HuH-7 (cell line): ENCODE measurements around the gene RDH11.

Source experiments
- DNase-seq: peaks from one replicate; pipeline ENCODE4 v3.0.0; 2011; ENCODE audit warnings: low spot score

Gene RDH11

DNA sequence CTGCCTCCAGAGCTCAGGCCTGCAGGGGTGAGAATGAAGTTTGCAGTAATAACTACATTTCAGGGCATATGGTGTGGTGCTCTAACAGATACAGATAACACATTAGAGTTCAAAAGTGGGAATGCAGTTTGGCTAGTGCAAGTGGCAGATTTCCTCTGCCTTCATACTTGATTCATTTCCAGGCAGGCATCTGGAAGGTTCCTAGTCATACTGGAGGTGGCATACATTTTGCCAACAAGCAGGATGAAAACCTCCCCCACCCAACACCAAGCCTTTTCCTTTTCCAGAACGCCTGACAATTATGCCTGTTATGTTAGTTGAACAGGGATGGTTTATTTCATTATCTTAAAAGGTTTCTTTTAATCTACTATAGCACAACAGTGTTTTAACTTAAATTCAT, 45.4 kb downstream of the RDH11 start:
- DNase-seq: no peak

DNA sequence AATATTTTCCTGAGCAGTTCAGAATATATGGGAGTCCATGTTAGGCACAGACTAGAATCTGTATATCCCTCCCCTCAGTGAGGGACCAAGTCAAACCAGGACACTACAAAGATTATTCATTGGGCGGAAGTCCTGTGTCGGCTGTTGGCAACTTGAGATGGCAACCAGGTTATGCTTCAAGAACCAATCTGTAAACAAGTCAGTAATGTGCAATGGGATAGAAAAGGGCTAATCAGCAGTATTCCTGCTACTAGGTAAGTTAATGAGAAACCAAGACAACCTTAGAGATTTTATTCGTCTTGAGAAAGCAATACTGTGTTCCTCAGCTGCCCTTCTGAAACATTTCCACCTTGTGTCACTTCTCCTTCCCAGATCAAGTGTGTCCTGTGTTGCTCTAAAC, 49.4 kb downstream of the RDH11 start:
- no peak for DNase-seq

DNA sequence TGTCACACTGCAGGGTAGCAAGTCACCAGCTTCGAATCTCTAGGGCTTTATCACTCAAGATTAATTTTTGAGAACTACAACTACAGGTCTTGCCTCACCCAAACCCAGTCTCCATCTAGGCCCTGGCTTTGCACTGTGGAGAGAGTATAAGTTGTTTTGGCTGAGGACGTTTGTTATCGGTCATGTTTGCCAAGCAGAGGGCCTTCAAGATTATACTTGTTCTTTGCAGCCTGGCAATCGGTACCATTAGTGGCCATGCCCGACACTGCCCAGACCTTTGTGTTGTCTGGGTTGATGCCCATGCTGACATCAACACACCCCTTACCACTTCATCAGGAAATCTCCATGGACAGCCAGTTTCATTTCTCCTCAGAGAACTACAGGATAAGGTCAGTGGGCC, 50.1 kb downstream of the RDH11 start:
- no peak for DNase-seq

DNA sequence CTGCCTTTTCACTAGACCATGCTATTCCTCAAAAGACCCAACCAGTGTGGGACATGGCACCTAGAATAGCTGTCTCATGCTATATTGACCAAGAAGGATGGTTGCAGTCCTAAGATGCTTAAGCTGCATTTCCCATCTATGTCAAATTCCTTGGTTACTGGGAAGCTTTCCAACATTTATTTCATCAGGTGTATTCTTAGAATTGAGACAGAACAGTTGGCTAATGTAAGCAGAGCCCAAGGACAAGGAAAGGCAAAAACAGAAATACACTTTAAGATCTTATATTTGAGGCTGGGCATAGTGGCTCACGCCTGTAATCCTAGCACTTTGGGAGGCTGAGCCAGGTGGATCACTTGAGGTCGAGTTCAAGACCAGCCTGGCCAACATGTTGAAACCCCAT, 51.1 kb downstream of the RDH11 start:
- DNase-seq: no peak

DNA sequence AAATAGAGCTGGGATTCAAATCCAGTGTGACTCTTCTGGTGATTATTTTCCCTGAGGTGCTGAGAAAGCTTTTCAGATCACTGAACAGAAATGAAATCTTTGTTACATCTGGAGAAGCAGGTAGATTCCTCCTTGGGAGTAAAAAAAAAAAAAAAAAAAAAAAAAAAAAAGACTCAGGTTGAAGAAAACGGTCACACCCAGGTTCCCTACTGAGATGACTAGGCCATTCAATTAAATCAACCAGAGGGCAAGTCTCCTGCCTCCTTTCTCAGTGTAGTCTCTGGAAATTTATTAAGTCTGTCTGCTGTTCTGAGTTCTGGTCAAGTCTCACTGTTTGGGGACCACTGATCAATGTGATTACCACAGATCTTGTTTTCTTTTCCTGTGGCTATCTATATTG, 51.9 kb downstream of the RDH11 start:
- DNase-seq: no peak

DNA sequence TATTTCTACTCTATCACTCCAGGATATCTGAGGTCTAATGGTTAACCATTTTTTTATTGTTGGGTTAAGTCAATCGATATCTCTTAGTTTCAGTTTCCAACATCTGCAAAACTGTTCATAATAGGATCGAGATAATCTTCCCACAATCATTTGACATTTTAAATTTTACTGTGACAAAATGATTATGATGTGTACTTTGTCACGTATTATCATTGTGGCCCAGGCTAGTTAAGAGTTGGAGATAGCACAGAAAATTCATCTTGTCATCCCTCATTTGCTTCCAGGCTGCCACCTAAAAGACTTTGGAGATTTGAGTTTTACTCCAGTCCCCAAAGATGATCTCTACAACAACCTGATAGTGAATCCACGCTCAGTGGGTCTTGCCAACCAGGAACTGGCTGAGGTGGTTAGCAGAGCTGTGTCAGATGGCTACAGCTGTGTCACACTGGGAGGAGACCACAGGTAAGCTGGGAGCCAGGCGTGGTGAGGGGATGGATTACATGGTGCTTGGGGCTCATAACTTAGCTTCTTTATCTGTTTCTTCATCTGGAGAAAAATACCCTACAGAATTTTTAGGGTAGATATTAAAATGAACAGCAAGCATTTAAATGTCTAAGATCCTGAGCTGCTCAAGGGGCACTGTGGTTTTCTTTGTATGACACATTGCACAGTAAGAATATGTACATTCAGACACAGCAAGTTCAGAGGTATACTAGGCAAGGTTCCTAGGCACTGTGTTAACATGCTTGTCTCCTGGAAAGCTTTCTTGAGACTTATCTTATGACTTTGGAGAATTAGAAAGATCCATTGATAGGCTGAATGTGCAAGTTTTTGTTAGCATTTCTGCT, 53.4 kb downstream of the RDH11 start:
- no peak for DNase-seq

DNA sequence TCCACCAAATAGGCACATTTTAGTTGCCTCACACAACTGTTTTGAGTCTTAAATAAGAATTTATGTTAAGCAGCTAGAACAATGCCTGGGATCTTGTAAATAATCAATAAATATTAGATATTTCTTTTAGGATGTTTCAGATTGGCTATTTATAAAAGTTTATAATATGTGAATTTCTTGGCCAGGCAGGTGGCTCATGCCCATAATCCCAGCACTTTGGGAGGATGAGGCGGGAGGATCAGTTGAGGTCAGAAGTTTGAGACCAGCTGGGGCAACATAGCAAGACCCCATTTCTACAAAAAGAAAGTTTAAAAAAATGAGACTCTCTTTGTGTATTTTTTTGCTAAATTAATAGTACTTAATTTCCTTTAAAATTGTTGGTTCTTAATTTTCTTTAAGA, 54.1 kb downstream of the RDH11 start:
- no peak for DNase-seq

DNA sequence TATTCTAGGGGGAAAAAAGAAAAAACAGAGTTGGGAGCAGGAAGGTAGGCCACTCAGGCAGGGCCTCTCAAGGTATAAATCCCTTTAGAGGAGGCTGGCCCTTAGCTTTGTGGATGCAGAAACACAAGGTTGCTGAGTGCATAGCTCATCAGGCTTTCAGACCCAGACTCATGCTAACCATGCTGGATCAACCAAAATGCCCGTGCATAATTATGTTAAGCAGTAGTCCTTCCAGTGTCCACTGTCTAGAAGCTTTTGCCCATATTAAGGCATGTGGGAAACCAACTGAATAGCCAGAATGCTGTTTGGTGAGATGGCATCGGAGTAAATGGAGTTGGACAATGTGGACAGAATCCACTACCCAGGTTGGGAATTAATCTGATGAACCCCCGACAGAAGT, 56.9 kb downstream of the RDH11 start:
- DNase-seq: no peak

DNA sequence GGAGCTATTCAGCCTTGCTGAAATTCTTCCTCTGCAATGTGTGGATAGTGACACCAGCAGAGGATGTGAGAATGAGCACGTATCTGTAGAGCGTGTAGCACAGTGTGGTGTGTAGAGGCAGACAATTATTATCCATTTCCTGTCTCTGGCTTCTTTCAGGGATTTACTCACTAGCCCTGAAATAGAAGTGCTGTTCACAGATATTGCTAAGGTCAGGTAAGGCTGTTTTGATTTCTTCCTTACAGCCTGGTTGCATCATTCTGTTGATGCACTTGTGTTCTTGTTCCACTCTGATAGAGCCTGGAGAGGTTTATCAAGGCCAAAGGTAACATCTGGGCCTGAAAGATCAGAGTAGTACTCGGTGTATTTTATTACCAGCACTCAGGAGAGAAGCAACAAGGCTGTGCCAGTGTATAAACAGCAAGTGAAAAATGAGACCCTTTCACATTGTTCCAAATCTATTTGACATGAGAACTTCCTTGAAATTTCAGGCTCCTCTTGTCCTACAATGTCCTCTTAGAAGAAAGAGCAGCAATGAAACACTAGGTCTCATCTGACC, 59.1 kb downstream of the RDH11 start:
- DNase-seq: no peak

DNA sequence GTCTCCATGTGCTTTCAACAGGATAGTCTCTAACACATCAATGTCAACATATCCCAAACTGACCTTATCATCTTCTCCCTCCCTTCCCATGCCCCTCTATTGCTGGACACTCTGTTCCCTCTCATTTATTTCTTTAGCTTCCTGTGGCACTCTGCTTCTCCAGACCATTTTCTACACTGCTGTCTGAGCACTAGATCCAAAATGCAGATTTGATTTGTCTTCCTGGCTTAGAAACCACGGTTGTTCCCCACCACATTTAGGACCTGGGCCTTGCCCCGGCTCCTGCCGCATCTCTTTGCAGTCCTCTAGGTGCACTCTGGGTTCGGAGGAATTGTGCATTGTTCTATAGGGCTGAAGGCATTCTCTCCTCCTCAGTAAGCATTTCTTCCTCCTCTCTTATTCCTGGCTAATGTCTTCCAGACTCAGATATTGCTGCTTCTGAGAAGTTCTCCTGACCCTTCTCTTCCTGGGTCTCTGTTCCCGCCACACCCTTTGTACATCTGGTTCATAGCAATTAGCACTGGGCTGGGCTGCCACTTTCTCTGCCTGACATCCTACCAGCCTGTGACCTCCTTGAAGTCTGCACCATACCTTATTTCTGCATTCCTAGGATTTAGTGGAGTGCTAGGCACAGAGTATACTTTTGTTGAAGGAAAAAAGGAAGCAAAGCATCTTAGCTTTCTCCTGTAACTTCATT, 62.0 kb downstream of the RDH11 start:
- DNase-seq: no peak

DNA sequence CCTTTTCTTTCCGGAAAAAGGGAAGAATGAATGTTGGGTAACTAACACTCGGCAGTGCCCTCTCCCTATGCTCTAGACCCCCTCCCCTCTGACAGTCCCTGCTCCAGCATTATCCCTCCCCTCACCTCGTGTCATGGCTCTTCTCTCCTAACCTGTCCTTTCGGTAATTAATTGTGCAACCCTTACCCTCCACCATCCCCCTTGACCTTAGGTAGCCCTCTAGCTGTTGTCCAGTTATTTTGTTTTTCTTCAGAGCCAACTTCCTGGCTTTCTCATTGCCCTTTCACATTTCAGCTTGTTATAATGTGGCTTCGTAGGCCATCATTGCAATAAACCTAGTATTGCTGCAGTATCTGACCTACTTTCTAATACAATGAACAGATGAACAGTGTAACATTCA, 64.6 kb downstream of the RDH11 start:
- no peak for DNase-seq

DNA sequence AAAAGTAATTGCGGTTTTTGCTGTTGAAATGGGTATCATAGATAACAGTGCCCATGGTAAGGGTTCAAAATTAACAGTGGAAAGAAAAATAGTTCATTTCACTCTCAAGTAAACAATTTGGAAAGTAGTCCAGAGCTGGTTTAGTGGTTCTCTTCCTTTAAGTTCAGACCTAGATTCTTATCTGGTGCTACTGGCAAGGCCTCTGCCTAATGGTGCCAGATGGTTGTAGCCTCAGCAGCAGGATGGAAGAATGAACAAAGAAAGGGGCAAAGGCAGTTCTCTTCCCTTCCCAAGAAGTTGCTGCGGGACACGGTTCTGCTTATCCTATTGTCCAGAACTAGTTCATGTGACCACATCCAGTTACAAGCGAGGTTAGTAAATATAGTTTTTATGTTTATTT, 65.4 kb downstream of the RDH11 start:
- DNase-seq: no peak

DNA sequence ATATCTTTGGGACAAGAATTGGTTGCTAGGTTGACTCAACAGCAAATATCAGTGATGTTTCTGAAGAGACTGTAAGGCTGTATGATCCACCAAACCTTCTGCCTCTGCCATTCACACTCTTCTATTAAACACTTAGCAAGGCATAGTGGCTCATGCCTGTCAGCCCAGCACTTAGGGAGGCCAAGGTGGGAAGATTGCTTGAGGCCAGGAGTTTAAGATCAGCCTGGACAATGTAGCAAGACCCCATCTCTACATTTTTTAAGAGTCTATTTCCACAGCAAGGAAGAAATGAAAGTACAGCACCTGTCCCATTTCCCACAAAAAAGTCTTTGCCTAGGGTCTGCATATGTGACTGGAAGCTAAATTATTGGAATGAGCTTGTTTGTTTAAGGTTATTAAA, 68.0 kb downstream of the RDH11 start:
- no peak for DNase-seq
